ENCODE measurements around the gene MARCHF11. TPM values are rescaled to one million over a fixed set of nuclear protein-coding genes. Genes with fewer than 3 reads are reported as not detected.

Gene MARCHF11
- total RNA-seq, 1 experiment from 2014 or later: not detected

DNA sequence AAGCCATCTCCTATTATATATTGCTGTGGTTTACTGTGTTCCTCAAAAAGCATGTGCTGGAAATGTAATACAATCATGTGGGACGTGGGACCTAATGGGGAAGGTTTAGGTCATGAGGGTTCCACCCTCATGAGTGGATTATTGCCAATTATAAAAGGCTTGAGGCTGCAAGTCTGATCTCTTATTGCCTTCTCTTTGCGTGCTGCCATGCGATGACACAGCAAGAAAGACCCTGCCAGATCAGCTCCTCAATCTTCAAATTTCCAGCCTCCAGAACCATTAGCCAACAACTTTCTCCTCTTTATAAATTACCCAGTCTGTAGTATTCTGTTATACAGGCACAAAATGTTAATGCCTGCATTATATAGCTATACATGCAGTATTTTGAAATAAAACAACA lies 45.4 kb downstream of the MARCHF11 start:
- no peak for DNase-seq (ENCODE audit: low read depth)

DNA sequence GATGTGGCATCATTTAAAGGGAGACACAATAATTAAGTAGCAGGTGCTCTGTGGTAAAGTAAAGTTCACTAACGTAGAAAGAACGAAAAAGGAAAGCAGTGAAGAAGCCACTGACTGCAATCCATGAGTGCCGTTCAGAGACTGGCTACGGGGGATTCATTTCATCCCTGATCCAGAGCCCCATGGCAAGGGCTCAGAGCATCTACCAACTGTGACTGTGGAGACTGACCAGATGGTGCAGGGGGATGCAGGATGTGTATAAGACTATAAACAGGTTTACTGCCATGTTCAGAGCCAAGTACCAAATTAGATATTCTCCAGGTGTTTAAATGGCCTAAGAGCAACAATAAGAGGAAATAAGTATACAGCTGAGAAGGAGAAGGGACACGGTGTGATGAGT lies 47.7 kb downstream of the MARCHF11 start:
- DNase-seq (ENCODE audit: low read depth): no peak

DNA sequence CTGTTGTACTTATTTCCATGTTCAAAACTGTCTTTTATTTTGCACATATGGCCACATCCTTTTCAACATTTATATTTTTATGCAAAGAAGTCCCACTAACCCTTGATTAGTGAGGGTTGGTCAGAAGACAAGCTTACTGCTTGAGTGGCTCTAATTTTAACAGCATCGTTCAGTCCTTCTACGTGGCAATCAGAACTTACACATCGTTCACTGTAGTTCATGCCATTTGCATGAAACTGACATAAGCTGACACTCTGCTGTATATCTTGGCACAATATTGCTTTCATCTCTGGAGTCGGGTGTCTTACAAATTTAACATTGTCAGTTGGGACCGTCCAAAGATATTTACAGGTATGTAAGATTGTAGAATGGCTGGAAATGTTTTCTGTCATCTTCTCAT lies 50.6 kb downstream of the MARCHF11 start:
- no peak for DNase-seq (ENCODE audit: low read depth)

DNA sequence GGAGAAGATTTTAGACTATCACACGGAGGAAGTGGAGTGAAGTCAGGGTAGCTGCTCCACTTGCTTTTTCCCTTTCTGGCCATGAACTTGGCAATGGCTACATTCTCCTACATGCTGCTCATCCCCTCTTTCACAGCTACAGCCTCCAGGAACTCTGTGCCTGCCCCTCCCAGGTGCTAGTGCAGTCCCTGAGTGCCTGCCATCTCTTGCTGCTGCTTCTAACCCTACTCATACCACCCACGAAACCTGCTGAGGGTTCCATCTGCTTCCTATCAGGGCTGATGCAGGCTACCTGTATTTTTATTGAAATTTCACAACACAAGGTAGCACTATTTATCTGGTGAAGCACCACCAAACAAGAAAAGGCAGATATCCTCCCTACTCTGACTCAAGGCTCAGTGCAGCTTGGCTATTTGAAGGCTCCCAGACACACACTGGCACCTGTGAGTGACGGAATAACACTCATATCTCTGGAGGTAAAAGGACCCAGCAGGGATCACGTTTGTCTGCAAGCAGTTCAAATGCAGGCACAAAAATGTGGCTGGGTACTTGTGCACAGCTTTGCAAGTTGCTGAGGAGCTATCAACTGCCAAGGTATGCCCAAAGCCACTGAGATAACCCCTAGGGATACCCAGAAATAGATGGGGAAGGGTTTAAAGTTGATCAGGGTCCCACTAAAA lies 51.6 kb downstream of the MARCHF11 start:
- DNase-seq (ENCODE audit: low read depth): no peak

DNA sequence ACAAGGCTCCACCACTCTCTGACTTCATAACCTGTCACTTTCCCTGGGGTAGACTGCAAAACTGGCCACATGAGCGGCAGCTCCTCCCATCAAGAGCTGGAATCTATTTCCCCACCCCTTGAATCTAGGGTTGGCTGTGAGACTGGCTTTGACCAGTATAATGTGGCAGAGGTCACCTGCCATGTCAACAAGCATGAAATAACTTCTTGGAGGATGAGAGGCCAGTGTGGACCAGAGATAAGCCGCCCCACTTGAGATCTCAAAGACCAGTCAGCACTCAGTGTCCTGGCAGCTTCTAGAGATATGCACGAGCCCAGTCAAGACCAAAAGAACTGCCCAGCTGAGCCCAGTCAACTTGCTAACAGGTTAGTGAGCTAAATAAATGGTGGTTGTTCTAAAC lies 59.0 kb downstream of the MARCHF11 start:
- DNase-seq (ENCODE audit: low read depth): no peak

DNA sequence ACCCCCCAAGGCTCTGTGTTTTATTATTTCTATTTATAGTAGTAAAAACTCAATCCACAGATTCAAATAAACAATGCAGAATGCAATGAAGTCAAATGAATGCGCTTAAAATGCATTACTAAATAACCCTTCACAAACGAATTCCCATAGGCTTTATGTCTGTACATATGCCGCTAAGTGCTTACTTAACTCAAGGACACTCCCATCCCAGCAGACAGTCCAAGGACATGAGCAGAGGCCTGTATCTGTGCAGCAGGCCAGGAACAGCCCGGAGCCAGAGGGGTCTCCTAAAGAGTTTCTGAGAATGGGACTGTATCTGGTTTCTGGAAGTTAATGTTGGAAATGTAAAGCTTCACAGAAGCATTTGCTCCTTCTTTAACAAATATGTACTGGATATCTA lies 59.8 kb downstream of the MARCHF11 start:
- DNase-seq (ENCODE audit: low read depth): no peak

DNA sequence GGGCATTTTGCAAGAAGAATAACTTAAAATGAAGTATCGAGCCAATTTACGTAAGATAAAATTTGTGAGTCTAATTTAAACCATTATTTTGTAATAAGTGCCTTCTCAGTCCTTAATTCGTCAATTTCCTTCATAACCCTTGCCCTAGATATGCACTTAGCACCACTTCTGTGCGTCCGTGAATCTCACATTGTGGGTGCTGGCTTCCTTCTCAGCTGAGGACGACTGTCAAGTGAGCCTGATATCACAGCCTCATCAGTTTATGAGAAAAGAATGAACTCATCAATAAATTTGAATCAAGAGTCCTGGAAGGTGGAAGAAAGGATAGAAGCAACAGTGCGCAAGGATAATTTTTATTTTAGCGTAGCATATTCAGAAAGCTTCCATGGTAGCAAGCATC lies 64.5 kb downstream of the MARCHF11 start:
- no peak for DNase-seq (ENCODE audit: low read depth)

DNA sequence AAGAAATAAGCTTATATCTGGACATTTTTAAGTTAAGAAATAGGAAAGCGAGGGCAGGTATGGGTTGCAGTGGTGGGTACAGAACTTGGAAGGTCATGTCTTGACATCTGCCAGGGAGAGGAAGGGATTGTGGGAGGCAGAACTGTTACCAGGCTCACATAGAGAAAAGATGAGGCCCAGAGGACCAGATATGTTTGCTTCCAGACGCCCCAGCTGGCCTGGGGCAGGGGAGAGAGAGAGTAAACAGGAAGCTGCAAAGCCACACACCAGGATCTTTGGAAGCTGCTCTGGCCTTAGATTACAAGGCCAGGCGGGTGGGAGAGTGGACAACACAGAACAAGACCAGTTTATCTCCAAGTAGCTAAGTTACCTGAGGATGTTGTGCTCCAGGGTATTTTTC lies 71.2 kb downstream of the MARCHF11 start:
- DNase-seq (ENCODE audit: low read depth): no peak

DNA sequence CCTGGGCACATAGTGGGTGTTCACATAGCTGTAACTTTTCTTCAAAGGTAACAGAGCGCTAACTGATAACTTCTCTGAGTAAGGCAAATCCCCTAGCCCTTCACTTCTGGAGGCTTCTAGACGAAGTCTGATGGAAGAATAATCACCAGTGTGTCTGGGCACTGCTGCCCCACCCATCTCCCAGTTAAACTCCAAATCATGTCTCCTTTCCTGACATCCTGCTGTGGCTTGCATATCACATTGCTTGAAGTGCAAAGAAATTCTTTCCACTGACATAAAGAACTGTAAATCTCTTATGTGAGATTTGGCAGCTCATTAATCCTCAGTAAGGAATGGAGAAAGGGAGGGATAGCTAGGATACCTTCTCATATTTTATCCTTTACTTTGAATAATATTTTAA lies 74.6 kb downstream of the MARCHF11 start:
- no peak for DNase-seq (ENCODE audit: low read depth)

DNA sequence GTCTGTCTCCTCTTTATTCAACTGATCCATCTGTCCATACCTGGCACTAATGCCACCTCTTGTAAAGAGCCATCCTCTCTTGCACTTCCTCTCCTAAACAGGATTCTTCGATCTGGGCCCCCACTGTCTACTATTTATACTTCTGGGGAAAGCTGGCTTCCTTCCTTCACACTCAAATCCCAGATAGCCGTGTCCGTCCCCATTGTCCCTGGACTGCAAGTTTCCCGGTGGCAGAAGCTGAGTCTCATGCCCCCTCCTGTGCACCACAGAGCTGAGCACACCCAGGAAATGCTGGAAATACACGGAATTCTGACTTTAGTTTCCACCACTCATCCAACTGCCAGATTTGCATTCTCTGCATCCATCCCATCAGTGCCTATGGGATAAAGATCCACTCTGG lies 84.0 kb downstream of the MARCHF11 start:
- DNase-seq (ENCODE audit: low read depth): no peak

DNA sequence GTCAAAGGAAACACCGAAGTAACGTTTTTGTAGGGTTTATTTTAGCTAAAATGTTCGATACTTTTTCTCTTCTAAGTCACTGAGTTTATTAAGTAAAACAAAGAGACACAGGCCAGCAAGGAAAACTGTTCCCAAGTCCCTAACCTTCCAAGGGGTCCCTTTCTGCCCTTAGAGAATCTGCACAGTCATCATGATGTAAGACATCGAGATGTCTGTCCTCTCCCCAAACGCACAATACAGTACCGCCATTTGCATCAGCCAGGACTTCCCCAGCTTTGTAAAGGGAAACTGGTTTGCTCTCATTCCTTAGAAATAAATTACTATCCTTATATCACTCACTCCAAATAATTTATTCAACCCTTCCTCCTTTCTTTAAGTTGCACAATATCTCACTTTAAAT lies 89.3 kb downstream of the MARCHF11 start:
- DNase-seq (ENCODE audit: low read depth): no peak

DNA sequence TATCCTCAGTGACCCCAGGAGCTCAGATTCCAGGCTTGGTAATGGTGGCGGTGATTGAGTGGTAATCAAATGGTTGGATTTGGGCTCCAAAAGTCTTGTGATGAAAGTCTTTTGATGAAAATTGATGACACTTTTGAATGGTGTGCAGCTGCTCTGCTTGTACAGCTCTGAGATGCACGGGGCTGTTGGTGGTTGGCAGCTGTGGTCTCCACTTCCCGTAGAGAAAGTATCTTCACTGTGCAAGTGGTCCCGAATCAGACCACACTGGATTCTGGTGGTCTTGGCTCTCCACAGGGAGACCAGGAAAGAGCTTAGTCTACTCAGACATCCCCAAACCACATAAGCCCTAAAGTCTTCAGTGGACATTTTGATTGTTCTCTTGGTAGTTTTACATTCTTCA lies 96.6 kb downstream of the MARCHF11 start:
- DNase-seq (ENCODE audit: low read depth): no peak

DNA sequence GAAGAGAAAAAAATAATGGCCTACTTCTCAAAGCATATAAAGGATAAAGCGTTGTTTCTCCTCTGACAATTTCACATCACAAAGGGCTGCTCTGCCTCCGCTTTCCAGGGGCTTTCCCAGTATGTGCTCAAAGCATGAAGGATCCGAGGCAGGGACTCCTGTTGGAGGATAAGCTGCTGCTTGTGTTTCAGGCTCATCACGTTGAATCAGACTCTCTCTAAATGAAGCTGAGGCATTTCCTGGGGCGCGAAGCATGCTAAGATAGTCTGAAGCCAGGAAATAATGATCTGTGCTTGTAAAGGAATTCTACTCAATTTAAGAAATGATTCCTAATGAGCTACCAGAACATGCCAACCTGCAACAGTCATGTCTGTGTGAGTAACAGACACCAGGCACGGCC lies 97.5 kb downstream of the MARCHF11 start:
- DNase-seq (ENCODE audit: low read depth): peak; percentile 39

DNA sequence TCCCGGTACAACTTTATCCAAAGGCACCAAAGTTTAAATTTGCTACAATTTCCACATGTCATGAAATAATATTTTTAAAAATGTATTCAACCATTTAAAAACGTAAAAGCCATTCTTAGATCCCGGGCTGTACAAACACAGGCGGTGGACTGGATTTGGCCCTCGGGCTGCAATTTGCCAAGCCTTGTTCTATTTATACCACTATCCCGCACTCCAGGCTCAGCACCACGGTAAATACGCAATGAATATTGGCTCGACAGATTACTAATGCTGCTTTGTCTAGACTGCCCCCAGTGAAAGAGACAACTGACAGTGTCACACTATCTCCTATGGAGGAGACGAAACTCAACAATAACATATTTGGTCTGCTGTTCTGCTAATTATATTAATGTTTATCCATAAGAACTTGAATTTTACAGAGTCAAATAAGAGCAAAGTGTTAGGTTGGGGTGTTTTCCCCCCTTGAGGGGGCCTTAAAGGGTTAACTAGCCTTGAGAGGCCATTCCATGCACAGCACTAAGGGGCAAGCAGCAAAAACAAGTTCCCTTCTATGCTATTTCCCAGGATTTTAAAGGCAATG lies 98.1 kb downstream of the MARCHF11 start:
- no peak for DNase-seq (ENCODE audit: low read depth)

DNA sequence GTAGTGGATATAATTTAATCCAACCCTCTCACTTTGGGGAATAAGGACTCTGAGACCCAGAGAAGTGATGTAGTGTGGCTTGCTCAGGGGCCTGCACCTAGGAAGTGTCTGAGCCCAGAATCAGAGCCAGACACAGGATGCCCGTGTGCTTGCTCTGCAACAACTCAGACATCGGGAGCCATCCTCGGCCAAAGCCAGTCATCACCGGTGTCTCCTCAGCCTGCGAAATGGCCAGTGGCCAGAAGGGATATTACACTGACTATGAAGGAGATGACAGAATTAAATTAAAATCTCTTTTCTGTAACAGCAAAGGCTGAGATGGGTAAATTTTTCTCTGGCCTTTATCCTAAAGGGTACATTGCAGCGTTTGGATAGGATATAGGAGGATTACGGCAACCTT lies 102.9 kb downstream of the MARCHF11 start:
- DNase-seq (ENCODE audit: low read depth): no peak

DNA sequence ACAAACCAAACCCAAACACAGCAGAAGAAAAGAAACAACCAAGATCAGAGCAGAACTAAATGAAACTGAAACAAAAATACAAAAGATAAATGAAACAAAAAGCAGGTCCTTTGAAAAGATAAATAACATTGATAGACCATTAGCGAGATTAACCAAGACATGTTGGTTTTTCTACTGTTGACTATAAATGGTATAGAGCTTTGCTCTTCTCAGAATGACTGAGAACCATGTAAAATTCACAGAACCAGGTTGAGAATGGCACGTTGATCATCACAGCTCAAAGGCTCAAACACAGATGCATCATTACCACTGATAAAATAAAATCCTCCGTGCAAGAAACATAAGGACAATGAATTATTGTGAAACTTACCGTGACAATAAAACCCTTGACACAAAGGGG lies 105.2 kb downstream of the MARCHF11 start:
- DNase-seq (ENCODE audit: low read depth): no peak

DNA sequence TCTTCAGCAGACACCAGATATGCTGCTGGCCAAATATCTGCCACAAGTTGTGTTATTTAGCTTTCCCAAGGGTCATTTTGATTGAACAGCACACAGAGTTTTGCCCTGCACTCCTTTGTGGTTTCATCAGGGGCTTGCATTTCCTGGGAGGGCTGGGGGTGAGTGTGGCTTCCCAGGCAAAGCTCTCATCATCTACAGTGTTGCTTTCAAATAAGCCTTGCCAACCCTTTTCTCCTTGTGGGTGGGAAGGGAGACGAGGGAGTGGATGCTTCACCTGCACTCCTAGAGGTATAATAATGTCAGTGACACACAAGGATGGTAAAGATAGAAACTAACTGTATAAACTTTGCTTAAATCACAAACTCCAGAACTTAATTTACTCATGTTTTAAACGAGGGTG lies 107.0 kb downstream of the MARCHF11 start:
- DNase-seq (ENCODE audit: low read depth): no peak

DNA sequence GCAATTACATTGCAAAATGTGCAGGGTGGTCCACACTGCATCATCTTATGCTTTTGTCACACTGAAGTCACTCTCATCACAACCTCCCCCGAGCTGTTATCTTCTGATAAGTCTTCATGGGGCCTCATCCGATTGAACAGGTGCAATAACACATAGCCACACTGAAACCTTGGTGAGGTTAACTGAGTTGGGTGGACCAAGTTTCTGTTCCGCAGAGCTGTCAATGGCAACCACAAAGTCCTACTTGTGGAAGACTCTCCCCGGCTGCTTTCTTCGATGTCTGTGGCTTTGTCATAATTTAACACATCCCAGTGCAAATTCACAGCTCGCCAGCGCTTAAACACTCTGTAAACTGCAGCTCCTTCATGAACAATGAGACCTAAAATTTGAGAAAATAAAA lies 112.2 kb downstream of the MARCHF11 start:
- no peak for DNase-seq (ENCODE audit: low read depth)

DNA sequence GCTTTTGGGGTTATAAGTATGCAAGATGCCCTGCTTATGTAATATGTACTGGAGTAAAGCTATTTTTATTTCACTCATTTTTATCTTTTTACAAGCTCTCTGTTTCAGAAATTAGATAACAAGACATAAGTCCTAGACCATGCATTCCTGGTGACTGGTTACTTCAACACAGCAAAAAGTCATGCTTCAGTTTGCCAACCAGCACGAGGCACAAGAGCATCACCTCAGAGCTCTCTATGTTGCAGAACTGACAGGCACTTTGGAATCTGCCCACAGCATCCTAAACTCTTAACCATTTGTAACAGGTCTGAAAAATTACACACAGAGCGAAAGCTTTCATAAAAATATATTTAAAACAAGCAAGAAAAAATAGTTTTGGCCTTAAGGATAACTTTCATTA lies 112.8 kb downstream of the MARCHF11 start:
- DNase-seq (ENCODE audit: low read depth): no peak

DNA sequence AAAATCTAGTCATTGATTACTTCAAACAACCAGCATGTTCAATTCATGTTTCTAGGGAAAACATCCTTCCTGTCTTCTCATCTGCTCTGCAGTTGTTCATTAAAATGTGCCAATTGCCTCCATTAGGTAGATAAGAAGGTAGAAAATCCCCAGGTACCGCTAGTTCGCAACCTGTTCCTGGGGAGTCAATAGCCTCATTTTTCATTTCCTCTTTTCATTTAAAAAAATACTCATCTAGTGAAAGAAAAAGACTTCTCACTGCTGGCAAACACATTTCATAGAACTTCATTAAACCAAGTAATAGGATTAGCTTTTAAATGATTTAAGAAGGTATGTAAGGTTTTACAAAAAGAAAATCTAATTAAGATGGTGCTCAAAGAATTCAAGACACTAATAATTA lies 113.3 kb downstream of the MARCHF11 start:
- DNase-seq (ENCODE audit: low read depth): no peak

DNA sequence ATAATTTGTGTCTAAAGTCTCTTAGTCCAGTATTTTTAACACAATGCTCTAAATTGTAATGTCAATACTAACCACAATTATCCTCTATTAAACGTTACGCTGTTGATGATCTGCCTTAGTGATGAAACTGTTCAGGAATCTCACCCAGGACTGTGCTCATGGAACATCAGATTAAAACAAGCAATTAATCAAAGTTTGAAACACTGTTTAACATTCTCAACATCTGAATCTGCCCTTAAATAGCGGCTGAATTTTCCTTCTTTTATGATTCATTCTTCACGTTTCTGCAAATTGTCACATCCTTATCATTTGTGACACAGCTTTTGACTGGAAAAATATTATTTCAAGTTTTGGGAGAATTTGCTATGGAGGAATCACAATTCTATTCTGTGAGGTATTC lies 113.8 kb downstream of the MARCHF11 start:
- no peak for DNase-seq (ENCODE audit: low read depth)

DNA sequence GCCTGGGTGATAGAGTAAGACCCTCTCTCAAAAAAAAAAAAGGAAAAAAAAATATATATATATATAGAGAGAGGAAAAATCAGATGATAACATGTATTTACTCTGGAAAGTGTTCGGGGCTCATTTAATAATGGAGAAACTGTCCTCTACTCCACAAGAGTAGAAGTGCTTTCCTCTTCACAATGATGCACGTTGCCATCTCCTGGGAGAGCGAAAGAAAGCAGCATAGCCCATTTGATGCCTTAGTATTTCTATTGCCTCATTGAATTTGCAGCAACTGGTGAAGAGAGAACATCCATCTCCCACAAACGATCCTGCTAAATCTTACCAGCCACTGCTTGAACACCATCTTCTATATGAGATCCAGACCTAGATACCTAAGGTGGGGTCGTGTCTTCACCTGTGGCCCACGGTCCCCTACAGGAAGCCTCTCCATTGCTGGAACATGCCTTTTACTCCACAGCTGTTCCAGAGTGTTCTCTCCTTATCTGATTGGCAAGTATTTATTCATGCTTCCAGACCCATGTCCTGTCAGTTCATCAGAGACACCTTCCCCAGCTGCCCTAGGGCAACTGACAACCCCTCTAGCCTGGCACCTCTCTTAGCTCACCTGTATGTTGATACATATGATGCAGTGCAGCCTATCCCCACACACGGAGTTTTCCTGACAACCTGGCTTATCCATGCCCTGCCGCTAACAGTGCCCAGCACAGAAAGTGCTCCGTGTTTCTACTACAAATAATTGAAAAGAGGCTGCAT lies 115.3 kb downstream of the MARCHF11 start:
- DNase-seq (ENCODE audit: low read depth): no peak

DNA sequence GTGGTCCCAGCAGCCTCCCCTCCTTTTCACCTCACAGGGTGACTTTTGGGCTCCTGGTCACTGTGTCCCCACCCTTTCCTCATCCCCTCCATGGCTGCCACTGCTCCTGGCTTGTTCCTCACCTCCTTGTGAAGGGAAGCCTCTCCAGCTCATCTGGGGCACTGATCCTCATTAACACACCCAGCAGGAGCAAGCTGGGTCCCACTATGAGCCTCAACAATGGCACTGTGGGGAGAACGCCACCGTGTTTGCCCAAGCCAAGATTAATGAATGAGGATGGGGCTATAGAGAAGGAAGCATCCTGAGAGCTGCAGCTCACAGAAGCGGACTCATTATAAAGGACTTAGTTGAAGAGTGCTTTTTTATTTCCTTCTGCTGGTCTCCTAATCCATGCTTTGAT lies 118.4 kb downstream of the MARCHF11 start:
- no peak for DNase-seq (ENCODE audit: low read depth)
